Kidney tubule cell (primary cell): ENCODE measurements around the gene NOX3.

Experiments
- DNase-seq: peaks from one replicate; pipeline ENCODE4 v3.0.0-alpha.2; 2018; ENCODE audit warnings: low spot score

Gene NOX3

GRCh38 chr6:155432293-155432692, 23.3 kb downstream of the NOX3 start:
- DNase-seq: peak; percentile 66

GRCh38 chr6:155429321-155429893, 26.2 kb downstream of the NOX3 start:
- DNase-seq: no peak

- no peak for DNase-seq
Measured at GRCh38 chr6:155426408-155426945, 29.2 kb downstream of the NOX3 start.

GRCh38 chr6:155424181-155424580, 31.5 kb downstream of the NOX3 start:
- DNase-seq: no peak

GRCh38 chr6:155422635-155423034, 33.0 kb downstream of the NOX3 start:
- no peak for DNase-seq

GRCh38 chr6:155420492-155420891, 35.1 kb downstream of the NOX3 start:
- no peak for DNase-seq

- no peak for DNase-seq
Measured at GRCh38 chr6:155419161-155419560, 36.5 kb downstream of the NOX3 start.

- peak; percentile 14 for DNase-seq
Measured at GRCh38 chr6:155418017-155418761, 37.5 kb downstream of the NOX3 start.

GRCh38 chr6:155417454-155417853, 38.2 kb downstream of the NOX3 start:
- DNase-seq: no peak

GRCh38 chr6:155415953-155416352, 39.7 kb downstream of the NOX3 start:
- no peak for DNase-seq

- DNase-seq: no peak
Measured at GRCh38 chr6:155414049-155414448, 41.6 kb downstream of the NOX3 start.

- DNase-seq: no peak
Measured at GRCh38 chr6:155412335-155412734, 43.3 kb downstream of the NOX3 start.

- no peak for DNase-seq
Measured at GRCh38 chr6:155411154-155412052, 44.2 kb downstream of the NOX3 start.

GRCh38 chr6:155409391-155409790, 46.2 kb downstream of the NOX3 start:
- DNase-seq: no peak

GRCh38 chr6:155408981-155409380, 46.7 kb downstream of the NOX3 start:
- DNase-seq: no peak

GRCh38 chr6:155408231-155408630, 47.4 kb downstream of the NOX3 start:
- DNase-seq: no peak

GRCh38 chr6:155406801-155407200, 48.8 kb downstream of the NOX3 start:
- DNase-seq: no peak

GRCh38 chr6:155404937-155405336, 50.7 kb downstream of the NOX3 start:
- DNase-seq: peak; percentile 54

GRCh38 chr6:155402656-155403304, 52.9 kb downstream of the NOX3 start:
- no peak for DNase-seq

- DNase-seq: peak; percentile 30
Measured at GRCh38 chr6:155400654-155400965, 55.0 kb downstream of the NOX3 start.

GRCh38 chr6:155399745-155400653, 55.6 kb downstream of the NOX3 start:
- no peak for DNase-seq
